RWPE2 (cell line): ENCODE data around the gene NSD1.

ENCODE experiments used
- ATAC-seq: fragments of 200-7000 bp; cut with Tn5 transposase; 3 replicates; pipeline ENCODE4 v1.9.1; 2021; ENCODE audit warnings: low read depth
- DNase-seq: peaks from one replicate; pipeline ENCODE4 v3.0.0-alpha.2; 2020; ENCODE audit warnings: low spot score
- H3K27ac ChIP-seq: fragments of 450-650 bp; 2 replicates; pipeline ENCODE4 v1.5.1; 2017; ENCODE audit warnings: mild to moderate bottlenecking; ENCODE audit not compliant: poor library complexity, severe bottlenecking
- H3K27me3 ChIP-seq: fragments of 250-450 bp; sonication (Bioruptor Pico); 2 replicates; pipeline ENCODE4 v1.5.1; 2021; ENCODE audit warnings: mild to moderate bottlenecking, moderate library complexity; ENCODE audit not compliant: insufficient read depth, poor library complexity, severe bottlenecking
- H3K36me3 ChIP-seq: fragments of 250-450 bp; sonication (Bioruptor Pico); 2 replicates; pipeline ENCODE4 v1.5.1; 2020; ENCODE audit warnings: low read depth, mild to moderate bottlenecking, moderate library complexity
- H3K4me1 ChIP-seq: fragments of 250-450 bp; sonication (Bioruptor Pico); 2 replicates; pipeline ENCODE4 v1.5.1; 2021; ENCODE audit warnings: mild to moderate bottlenecking, moderate library complexity; ENCODE audit not compliant: insufficient read depth, poor library complexity, severe bottlenecking
- H3K4me3 ChIP-seq: fragments of 250-450 bp; sonication (Bioruptor Pico); 2 replicates; pipeline ENCODE4 v1.5.1; 2021; ENCODE audit warnings: mild to moderate bottlenecking, moderate library complexity; ENCODE audit not compliant: severe bottlenecking
- H3K9me3 ChIP-seq: fragments of 250-450 bp; sonication (Bioruptor Pico); 2 replicates; pipeline ENCODE4 v1.5.1; 2021; ENCODE audit warnings: mild to moderate bottlenecking, moderate library complexity; ENCODE audit not compliant: severe bottlenecking
- CTCF ChIP-seq: fragments of 450-650 bp; IDR thresholded peaks from one replicate; pipeline ENCODE4 v1.5.1; 2017; ENCODE audit warnings: mild to moderate bottlenecking, moderate library complexity; ENCODE audit not compliant: poor library complexity, severe bottlenecking

Gene NSD1

GRCh38 chr5:177306674-177307543 lies 173.3 kb downstream of the NSD1 start:
- ATAC-seq (no peak), DNase-seq (no peak)
- Histone ChIP-seq H3K27me3 (no peaks in the 10 kb centered on the region), H3K4me1 (peaks cover 9% of the 10 kb centered on the region), H3K27ac (no peak overlapping the region), H3K36me3 (peaks cover 43% of the 10 kb centered on the region), H3K9me3 (no peaks in the 10 kb centered on the region), H3K4me3 (no peak overlapping the region)
- TF ChIP-seq CTCF, result no peak

GRCh38 chr5:177307544-177308363 lies 174.2 kb downstream of the NSD1 start:
- H3K4me3 ChIP-seq, result no peak overlapping the region
- H3K4me1 ChIP-seq, result peaks cover under 1% of the 10 kb centered on the region
- no peak for TF ChIP-seq CTCF
- no peak for ATAC-seq
- no peak for DNase-seq
- peaks cover 43% of the 10 kb centered on the region for H3K36me3 ChIP-seq
- H3K27ac ChIP-seq, result no peak overlapping the region
- no peaks in the 10 kb centered on the region for H3K9me3 ChIP-seq
- H3K27me3 ChIP-seq, result no peaks in the 10 kb centered on the region

GRCh38 chr5:177308740-177309139 lies 175.2 kb downstream of the NSD1 start:
- H3K36me3 ChIP-seq, result peaks cover 43% of the 10 kb centered on the region
- H3K27ac ChIP-seq, result no peak overlapping the region
- no peaks in the 10 kb centered on the region for H3K4me1 ChIP-seq
- no peaks in the 10 kb centered on the region for H3K9me3 ChIP-seq
- TF ChIP-seq CTCF, result no peak
- H3K27me3 ChIP-seq, result no peaks in the 10 kb centered on the region
- no peak for DNase-seq
- H3K4me3 ChIP-seq, result no peak overlapping the region
- no peak for ATAC-seq

- Histone ChIP-seq H3K36me3 (peaks cover 43% of the 10 kb centered on the region), H3K4me1 (no peaks in the 10 kb centered on the region), H3K27me3 (no peaks in the 10 kb centered on the region), H3K4me3 (no peak overlapping the region), H3K9me3 (no peaks in the 10 kb centered on the region), H3K27ac (no peak overlapping the region)
- peak; percentile 97 for TF ChIP-seq CTCF
- DNase-seq (no peak), ATAC-seq (peak; percentile 18; the same call in 1 of the 3 replicates)
Measured at GRCh38 chr5:177309351-177310191, 176.0 kb downstream of the NSD1 start.
